PC-3 (cell line): ENCODE measurements around the gene SLC16A7.

Source experiments
- CTCF ChIP-seq: fragments of 300-600 bp; sonication (generic); conservative IDR thresholded peaks from 2 replicates; pipeline ENCODE4 v1.5.1; 2017; ENCODE audit warnings: antibody characterized with exemption, low read depth, mild to moderate bottlenecking, low read length
- EZH2 ChIP-seq: fragments of 300-600 bp; sonication (generic); IDR thresholded peaks from one replicate; pipeline ENCODE4 v1.6.1; 2017; ENCODE audit warnings: antibody characterized with exemption, mild to moderate bottlenecking, low read length; ENCODE audit not compliant: unreplicated experiment
- EZH2phosphoT487 ChIP-seq: fragments of 300-600 bp; sonication (generic); IDR thresholded peaks from 2 replicates; pipeline ENCODE4 v1.6.1; 2018; ENCODE audit warnings: mild to moderate bottlenecking, antibody characterized with exemption, low read length, borderline replicate concordance

DNA sequence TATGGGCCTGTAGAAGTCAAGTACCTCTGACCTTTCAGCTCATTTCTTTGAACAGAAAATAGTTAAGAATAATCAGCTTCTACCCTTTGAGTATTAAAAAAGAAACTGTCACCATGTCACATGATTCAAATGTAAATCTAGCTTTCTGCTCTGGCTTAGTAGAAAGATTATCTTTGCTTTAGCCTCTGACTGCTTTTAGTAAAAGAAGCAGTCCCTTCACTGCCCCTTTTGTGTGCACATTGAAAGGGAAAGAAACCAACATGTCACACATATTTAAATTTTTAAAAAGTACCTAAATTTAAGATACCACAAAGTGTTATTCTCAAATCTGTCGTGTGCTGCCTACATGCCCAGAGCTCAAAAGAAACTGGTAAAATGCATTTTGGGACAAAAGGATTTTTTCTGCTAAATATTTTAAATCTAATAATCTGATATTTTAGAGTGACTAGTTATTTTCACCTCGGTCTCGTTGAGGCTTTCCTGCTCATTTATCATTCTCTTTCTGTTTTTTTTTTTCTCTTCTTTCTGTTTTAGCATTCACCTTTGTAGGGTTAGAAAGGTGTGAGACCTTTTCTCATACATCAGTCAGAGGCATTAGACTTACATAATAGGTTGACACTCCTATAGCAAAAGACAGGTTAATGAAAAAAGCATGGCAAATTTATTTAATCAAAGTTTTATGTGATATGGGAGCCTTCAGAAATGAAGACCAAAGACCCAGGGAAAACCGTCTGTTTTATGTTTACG is 41.3 kb downstream of the SLC16A7 start:
- TF ChIP-seq CTCF (no peak), EZH2 (no peak), EZH2phosphoT487 (no peak)
